ENCODE data around the gene ALAS1. TPM values are rescaled to one million over a fixed set of nuclear protein-coding genes. Genes with fewer than 3 reads are reported as not detected.

ALAS1 gene
- total and polyA plus RNA-seq, 2 of the 13 experiments (the other 11 are each of a cell fraction or from before 2014, with no cell fraction given): 36.0 to 43.2 TPM

DNA sequence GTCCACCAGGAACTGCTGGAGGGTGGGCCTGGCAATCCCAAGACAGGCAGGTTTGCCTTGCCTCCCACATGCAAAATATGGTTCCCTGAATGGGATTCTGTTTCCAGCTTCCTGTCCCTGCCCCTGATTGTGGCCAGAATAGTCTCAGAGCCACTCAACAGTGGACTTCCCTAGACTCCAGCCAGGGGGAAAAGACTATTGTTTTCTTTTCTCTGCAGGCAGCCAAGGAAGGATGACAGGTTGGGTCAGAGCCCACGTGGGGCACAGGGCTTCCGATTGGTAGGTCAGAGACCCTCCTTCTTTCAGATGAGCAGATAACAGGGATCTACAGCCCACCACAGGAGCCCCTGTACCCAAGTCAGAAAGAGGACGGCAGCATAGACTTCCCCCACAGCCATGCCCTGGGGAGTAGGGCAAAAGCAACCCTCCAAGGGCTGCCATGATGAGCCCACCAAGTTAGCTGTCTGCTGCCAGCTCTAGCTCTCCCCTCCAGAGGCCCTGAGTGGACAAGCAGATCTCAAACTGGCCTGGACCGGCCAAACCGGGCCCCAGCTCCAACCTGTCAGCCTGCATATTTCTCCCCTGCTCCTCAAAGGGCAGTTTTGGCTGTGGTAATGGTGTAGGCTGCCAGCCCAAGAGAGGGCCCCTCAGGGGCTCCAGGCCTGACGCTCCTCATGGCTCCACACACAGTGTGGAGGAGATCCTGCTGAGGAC lies 21.1 kb downstream of the ALAS1 start:
- no peaks in the 10 kb centered on the region for H4K20me1 ChIP-seq (ENCODE audit: insufficient read depth, low read length)
- TF ChIP-seq ZBTB43 (CRISPR knock-in tag; conservative IDR thresholded peaks at IDR 0.05) (no peak), EZH2 (conservative IDR thresholded peaks at IDR 0.05; ENCODE audit: low read depth, low read length) (no peak), IRF9 (CRISPR knock-in tag; IDR thresholded peaks at IDR 0.05; ENCODE audit: borderline replicate concordance) (no peak), GTF3A (CRISPR knock-in tag; conservative IDR thresholded peaks at IDR 0.05) (no peak), ZNF382 (CRISPR knock-in tag; IDR thresholded peaks at IDR 0.05; ENCODE audit: borderline replicate concordance) (no peak), ZNF616 (CRISPR knock-in tag; IDR thresholded peaks at IDR 0.05; ENCODE audit: low read depth) (no peak), ASH2L (IDR thresholded peaks at IDR 0.05; ENCODE audit: insufficient read length, low read depth, low read length) (no peak), FOXP1 (IDR thresholded peaks at IDR 0.05) (no peak), FOXP1 (CRISPR knock-in tag; IDR thresholded peaks at IDR 0.05) (no peak), SETDB1 (CRISPR knock-in tag; IDR thresholded peaks at IDR 0.05; ENCODE audit: borderline replicate concordance) (no peak), ZNF572 (CRISPR knock-in tag; IDR thresholded peaks at IDR 0.05) (no peak), PATZ1 (CRISPR knock-in tag; IDR thresholded peaks at IDR 0.05) (no peak), ZNF670 (CRISPR knock-in tag; IDR thresholded peaks at IDR 0.05; ENCODE audit: borderline replicate concordance) (no peak), MEIS1 (CRISPR knock-in tag; IDR thresholded peaks at IDR 0.05; ENCODE audit: borderline replicate concordance) (no peak), HMG20B (CRISPR knock-in tag; conservative IDR thresholded peaks at IDR 0.05) (no peak), BCL6 (CRISPR knock-in tag; IDR thresholded peaks at IDR 0.05) (no peak), IRX3 (CRISPR knock-in tag; IDR thresholded peaks at IDR 0.05; ENCODE audit: borderline replicate concordance, low read depth) (no peak), ZNF207 (IDR thresholded peaks at IDR 0.05; ENCODE audit: borderline replicate concordance) (no peak), ZNF251 (CRISPR knock-in tag; IDR thresholded peaks at IDR 0.05) (no peak)
- TF ChIP-seq, protein P1, sequence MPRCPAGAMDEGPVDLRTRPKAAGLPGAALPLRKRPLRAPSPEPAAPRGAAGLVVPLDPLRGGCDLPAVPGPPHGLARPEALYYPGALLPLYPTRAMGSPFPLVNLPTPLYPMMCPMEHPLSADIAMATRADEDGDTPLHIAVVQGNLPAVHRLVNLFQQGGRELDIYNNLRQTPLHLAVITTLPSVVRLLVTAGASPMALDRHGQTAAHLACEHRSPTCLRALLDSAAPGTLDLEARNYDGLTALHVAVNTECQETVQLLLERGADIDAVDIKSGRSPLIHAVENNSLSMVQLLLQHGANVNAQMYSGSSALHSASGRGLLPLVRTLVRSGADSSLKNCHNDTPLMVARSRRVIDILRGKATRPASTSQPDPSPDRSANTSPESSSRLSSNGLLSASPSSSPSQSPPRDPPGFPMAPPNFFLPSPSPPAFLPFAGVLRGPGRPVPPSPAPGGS (CRISPR knock-in tag; IDR thresholded peaks at IDR 0.05): no peak
- in situ Hi-C loops (cut with HindIII; ENCODE audit: extremely low pct_ligation_motif_present, low pct_unique_long_range_greater_than_20kb) (no loop called here), intact Hi-C loops (cut with micrococcal nuclease; ENCODE audit: unreplicated experiment) (no loop called here)
- POLR2A ChIA-PET: interaction anchor here (1.3 to 3.5 kb wide), 3 partner anchors 9 to 71 kb away, joined by 3 to 10 read pairs (median 4); no protein-coding TSS in a partner anchor
- peaks cover 4 to 9% of the 10 kb centered on the region in 2 experiments; a peak in 1 of 5 replicates for H3K36me3 ChIP-seq (replicated peaks in 1 of 2; ENCODE audit: control insufficient read depth in 1 of 2, insufficient read depth in 2 of 2, low read length in 2 of 2)
- FAIRE-seq: no peak
- ATAC-seq: no peak
- H3K4me3 ChIP-seq (replicated peaks in 1 of 3; ENCODE audit: insufficient read depth in 1 of 3, low read depth in 2 of 3, low read length in 3 of 3): no peak overlapping the region
- H3K79me2 ChIP-seq (ENCODE audit: insufficient read depth, low read length): no peaks in the 10 kb centered on the region
- H2AFZ ChIP-seq (ENCODE audit: low read length): no peak overlapping the region
- H3K4me2 ChIP-seq (ENCODE audit: low read depth, low read length): no peak overlapping the region
- CTCF ChIA-PET (ENCODE audit: low intra/inter-chr PET ratio, low total read pairs): no interaction called here
- H3K27ac ChIP-seq (ENCODE audit: extremely low read length, insufficient read depth, low read length): no peak overlapping the region
- H3K9me3 ChIP-seq (ENCODE audit: low read length): no peaks in the 10 kb centered on the region
- BruUV-seq (replicated peaks): no TSS peak
- WGBS (ENCODE audit: low lambda C conversion rate): no CpG with 5 or more reads among the region's 6 CpGs
- peaks cover 1 to 5% of the 10 kb centered on the region in 2 experiments; a peak in 4 of 5 replicates for H3K27me3 ChIP-seq (ENCODE audit: control insufficient read depth in 1 of 2, insufficient read depth in 2 of 2, low read length in 2 of 2)
- H3K4me1 ChIP-seq (ENCODE audit: insufficient read depth, low read length): peaks cover 45% of the 10 kb centered on the region
- no peak overlapping the region for H3K9ac ChIP-seq (ENCODE audit: insufficient read depth, low read depth, low read length)
- DNase-seq (ENCODE audit: low spot score): no peak

All from HepG2 (cell line).